HG02885 (cell line): Measurements from ENCODE around the gene HIGD1A.
"Not testable (repeated sequence)": the region's sequence is repeated elsewhere in the genome, so short reads cannot be mapped to it uniquely, and the experiment has no call there.

Experiments used
- ATAC-seq: cut with Tn5 transposase; IDR thresholded peaks from one replicate; pipeline ENCODE4 v1.9.1; 2021; ENCODE audit warnings: mild to moderate bottlenecking; ENCODE audit not compliant: unreplicated experiment, poor library complexity

HIGD1A gene

GRCh38 chr3:42829628-42830436 lies 25.5 kb upstream of the HIGD1A start:
- no peak for ATAC-seq

- ATAC-seq, result no peak
Observed at GRCh38 chr3:42829083-42829627, 24.9 kb upstream of the HIGD1A start.

GRCh38 chr3:42827654-42828053 lies 23.4 kb upstream of the HIGD1A start:
- no peak for ATAC-seq

GRCh38 chr3:42827023-42827422 lies 22.7 kb upstream of the HIGD1A start:
- no peak for ATAC-seq

GRCh38 chr3:42826141-42826540 lies 21.9 kb upstream of the HIGD1A start:
- ATAC-seq, result no peak

- no peak for ATAC-seq
Observed at GRCh38 chr3:42823351-42823750, 19.1 kb upstream of the HIGD1A start.

- no peak for ATAC-seq
Observed at GRCh38 chr3:42822828-42823227, 18.5 kb upstream of the HIGD1A start.

GRCh38 chr3:42820746-42821051 lies 16.4 kb upstream of the HIGD1A start:
- ATAC-seq, result no peak

GRCh38 chr3:42819351-42819965 lies 15.2 kb upstream of the HIGD1A start:
- ATAC-seq, result no peak

- no peak for ATAC-seq
Observed at GRCh38 chr3:42815826-42816225, 11.5 kb upstream of the HIGD1A start.

GRCh38 chr3:42814914-42815507 lies 10.7 kb upstream of the HIGD1A start:
- ATAC-seq, result no peak

- ATAC-seq, result no peak
Observed at GRCh38 chr3:42814246-42814645, 10.0 kb upstream of the HIGD1A start.

GRCh38 chr3:42811118-42811883 lies 7.0 kb upstream of the HIGD1A start:
- ATAC-seq, result not testable (repeated sequence)

GRCh38 chr3:42810706-42811105 lies 6.4 kb upstream of the HIGD1A start:
- ATAC-seq, result not testable (repeated sequence)

GRCh38 chr3:42809202-42809601 lies 4.9 kb upstream of the HIGD1A start, which contains the start of gene ACKR2:
ACKR2 (plus strand) TSS chr3:42809445; CDS start chr3:42864503, 55,058 bp downstream.
- ATAC-seq, result no peak

GRCh38 chr3:42807929-42808328 lies 3.6 kb upstream of the HIGD1A start:
- no peak for ATAC-seq

GRCh38 chr3:42805141-42805821 lies 991 bp upstream of the HIGD1A start:
- no peak for ATAC-seq

- no peak for ATAC-seq
Observed at GRCh38 chr3:42804831-42805132, 492 bp upstream of the HIGD1A start.

GRCh38 chr3:42803414-42804105 lies 730 bp downstream of the HIGD1A start:
- ATAC-seq, result peak; percentile 21
